HTERT RPE-1 (cell line): ENCODE measurements around the gene ACOX3.

Experiments
- in situ Hi-C: fragments of 300-500 bp; cut with MboI; formaldehyde crosslinking; loops from 4 replicates; pipeline ENCODE4 v1.14.3; 2020; ENCODE audit warnings: low sequenced_read_pairs

The ACOX3 gene

GRCh38 chr4:8468746-8469535, 28.4 kb upstream of the ACOX3 start:
- in situ Hi-C loops, result no loop called here

- in situ Hi-C loops, result no loop called here
Measured at GRCh38 chr4:8467016-8467415, 26.5 kb upstream of the ACOX3 start.

GRCh38 chr4:8465615-8466611, 25.4 kb upstream of the ACOX3 start:
- in situ Hi-C loops, result no loop called here

DNA sequence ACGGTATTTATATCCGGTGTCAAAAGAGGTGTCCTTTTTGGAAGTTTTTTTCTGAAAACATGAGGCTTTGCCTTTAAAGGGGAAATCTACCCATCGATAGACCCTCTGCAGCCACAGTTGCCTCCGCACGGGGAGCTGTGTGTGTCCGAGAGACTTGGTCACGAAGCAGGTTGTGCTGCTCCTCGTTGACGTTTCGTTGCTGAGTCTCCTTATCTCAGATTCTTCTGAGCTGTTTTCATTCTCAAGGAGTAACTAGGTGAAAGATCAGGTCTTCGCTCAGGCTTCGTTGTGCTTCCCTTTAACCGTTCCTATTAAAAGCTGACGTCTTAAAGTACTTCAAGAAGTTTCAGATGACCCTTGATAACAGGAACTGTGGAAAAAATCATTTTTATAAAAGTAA, 23.9 kb upstream of the ACOX3 start:
- in situ Hi-C loops, result no loop called here

- in situ Hi-C loops, result no loop called here
Measured at GRCh38 chr4:8463811-8464210, 23.3 kb upstream of the ACOX3 start.

DNA sequence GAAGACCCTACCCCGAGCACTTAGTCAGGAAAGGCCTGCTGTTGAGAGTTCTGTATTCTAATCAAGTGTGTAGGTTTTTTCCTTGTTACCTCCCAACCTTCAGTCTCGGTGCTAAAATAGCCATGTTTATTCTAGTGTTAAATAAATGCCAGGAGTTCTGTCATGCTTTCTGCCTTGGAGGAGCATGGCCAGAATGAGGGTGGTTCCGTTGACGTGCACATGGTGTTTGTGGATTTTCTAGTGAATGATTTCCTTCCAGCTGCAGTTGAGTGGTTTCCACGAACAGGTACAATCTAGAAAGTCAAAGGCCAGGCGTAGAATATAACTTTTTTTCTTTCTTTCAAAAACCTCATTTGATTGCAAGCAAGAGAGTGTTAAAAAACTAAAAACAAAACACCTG, 21.1 kb upstream of the ACOX3 start:
- in situ Hi-C loops, result no loop called here

DNA sequence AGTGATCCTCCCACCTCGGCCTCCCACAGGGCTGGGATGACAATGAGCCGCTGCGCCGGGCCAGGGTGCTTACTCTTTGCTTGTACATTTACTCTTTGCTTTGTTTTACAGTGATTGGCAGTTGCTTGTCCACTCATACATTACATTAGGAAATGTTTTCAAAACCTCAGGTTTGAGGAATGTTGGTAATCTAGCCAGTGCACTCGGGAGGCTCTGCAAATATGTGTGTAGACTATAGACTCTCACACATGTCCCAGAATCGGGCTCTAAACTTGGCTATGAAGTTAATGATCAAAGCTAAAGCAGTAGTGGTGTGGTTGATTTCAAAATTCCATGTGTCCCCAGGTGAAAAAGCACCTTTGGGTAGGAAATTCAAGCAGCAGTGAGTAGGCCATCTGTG, 20.6 kb upstream of the ACOX3 start:
- in situ Hi-C loops, result no loop called here

DNA sequence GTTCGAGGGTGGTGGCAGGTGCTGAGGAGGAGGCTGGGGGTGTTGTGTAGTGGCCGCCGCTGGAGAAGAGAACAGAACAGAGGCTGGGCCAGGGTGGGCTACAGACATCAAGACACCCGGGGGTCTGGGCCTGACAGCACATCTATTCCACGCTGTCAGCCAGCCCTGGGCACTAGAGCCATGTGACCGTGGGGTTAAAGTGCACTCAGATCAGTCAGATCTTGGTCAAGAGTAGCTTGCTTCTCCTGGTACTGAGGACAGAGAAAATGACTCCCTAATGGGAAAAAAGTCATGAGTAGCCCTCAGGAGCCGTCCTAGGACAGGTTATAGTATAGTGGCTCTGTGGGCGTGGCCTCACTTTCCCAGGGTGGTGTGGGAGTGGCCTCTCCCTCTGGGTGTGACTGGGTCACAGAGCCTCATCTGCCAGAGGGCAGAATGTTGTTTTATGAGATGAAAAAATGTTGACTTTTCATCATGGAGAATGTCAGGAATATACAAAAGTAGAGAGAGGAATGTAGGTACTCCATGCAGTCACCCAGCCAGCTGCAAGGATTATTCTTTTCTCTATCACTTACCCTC, 19.4 kb upstream of the ACOX3 start:
- in situ Hi-C loops, result no loop called here

DNA sequence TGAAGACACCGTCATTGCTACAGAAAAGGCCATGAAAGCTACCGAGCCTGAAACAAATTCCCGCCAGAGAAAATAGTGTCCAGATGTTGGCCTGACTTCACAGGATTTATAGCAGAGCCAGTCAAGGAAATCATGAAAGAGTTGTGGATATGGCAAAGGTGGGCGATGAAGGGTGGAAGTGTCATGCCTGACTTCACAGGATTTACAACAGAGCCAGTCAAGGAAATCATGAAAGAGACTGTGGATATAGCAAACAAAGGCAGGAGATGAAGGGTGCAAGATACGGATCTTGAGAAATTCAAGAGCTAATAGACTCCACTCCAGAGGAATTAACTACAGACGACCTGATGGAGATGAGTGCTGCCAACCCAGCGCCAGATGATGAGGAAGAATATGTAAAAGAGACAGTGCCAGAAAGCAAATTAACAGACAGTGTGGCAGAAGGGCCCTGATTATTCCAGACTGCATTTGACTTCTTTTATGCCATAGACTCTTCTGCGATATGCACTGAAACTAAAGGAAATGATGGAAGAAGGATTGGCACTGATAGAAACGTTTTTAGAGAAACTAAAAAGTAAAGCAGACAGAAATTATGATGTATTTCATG, 17.2 kb upstream of the ACOX3 start:
- in situ Hi-C loops, result no loop called here

DNA sequence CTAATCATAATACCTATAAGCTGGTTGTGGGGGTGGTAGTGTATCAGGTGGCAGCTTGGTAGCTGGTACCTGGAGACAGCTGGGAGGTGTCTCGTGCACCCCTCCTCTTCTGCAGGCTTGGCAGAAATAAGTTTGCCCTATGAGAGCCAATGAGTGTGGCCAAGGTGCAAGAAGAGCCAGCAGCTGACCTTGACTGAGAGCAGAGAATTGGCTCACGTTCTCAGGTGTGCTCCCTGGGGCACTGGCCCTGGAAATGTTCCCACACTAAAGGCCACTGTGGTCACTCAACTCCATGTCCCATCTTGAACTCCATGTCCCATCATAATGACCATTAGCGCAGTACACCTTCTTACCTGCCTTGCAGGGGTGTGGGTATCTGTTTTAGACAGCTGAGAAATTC, 13.4 kb upstream of the ACOX3 start:
- in situ Hi-C loops, result no loop called here

GRCh38 chr4:8451440-8452182, 11.1 kb upstream of the ACOX3 start:
- in situ Hi-C loops, result no loop called here

DNA sequence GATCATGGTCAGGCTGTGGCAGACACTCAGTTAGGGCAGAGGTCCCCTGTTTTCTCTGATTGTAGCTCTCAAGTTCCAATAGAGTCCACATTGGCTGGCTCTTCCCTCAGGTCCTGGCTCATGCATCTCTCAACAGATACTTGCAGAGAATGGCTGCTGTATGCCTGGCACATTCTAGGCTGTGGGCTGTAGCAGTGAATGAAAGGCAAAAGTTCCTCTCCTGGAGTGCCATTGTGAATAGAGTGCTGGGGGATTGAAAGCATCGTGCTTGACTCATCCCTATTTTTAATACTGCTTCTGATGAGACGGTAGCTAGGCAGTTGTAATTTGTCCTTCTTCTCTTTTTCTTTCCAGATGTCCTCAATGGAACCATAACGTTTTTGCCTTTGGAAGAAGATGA, 5.6 kb upstream of the ACOX3 start:
- in situ Hi-C loops, result no loop called here

DNA sequence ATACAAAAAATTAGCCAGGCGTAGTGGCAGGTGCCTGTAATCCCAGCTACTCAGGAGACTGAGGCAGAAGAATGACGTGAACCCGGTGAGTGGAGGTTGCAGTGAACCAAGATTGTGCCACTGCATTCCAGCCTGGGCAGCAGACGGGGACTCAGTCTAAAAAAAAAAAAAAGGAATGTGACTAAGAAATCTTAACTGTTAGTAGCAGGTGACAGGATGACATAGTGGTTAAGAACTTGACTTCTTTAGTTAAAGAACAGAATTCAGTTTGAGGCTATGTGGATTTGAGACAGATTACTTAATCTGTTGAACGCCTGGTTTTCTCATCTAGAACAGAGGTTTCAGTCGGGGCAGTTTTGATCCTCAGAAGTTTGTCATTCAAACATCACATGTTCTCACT, 3.3 kb upstream of the ACOX3 start:
- in situ Hi-C loops, result no loop called here

- in situ Hi-C loops, result no loop called here
Measured at GRCh38 chr4:8442596-8443358, 2.3 kb upstream of the ACOX3 start.

DNA sequence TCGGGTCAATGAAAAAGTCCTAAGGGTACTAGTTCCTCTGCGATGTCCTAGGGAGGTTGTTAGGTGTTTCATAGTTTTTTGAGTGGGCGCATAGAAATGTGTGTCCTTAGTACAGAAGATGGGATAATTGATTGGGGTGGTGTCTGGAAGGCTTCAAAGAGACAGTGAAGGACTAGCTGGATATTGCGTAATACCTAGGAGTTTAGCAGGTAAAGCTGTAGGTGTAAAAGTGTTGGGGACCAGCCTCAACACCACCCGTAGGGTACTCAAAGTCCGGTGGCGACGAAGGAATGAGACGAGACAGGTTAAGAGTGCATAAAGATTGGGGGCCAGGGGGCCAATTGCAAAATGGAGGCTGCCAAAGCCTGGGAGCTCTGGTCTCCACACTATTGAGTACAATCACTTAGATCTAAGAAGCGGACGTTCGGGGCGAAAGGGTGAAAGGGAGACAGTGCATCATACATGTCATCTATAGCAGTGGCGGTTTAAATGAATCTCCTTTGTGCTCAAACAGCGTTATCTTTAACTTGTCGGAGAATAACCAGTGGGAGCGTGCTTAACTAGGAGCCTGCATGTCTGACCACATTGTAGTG, 1.1 kb upstream of the ACOX3 start:
- in situ Hi-C loops, result no loop called here

DNA sequence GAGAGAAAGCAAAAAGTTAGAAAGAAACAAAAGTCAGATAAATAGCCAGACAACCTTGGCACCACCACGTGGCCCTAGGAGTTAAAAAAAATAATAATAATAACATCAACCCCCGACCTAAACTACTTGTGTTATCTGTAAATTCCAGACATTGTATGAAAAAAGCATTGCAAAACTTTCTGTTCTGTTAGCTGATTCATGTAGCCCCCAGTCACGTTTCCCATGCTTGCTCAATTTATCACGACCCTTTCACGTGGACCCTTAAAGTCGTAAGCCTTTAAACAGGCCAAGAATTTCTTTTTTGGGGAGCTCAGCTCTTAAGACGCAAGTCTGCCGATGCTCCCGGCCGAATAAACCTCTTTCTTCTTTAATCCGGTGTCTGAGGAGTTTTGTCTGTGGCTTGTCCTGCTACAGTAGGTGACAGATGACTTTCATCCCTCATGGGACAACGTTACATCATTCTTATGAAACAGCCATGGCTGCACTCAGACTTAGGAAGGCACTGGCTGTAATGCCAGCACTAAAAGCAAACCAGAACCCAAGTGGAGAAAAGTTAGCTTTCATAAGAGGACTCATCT, 520 bp downstream of the ACOX3 start:
- in situ Hi-C loops, result no loop called here

GRCh38 chr4:8439168-8439567, 1.4 kb downstream of the ACOX3 start:
- in situ Hi-C loops, result no loop called here

DNA sequence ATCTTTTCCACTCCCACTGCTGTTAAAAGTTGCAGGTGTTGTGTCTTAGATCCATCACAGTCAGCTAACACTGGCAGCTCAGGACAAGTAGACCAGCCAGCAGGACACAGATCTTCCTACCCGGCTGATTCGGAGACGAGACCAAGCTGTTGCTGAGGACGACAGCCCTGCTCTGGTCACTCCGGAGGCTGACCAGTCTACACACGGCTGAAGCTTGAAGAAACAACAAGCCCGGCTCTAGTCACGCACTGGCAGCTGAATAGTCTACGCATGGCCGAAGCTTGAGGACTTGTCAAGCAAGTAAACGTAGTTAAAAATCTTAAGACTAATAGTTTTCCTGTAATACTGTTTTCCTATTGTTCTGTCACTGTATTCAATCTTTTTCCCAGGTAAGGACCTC, 1.8 kb downstream of the ACOX3 start:
- in situ Hi-C loops, result no loop called here

DNA sequence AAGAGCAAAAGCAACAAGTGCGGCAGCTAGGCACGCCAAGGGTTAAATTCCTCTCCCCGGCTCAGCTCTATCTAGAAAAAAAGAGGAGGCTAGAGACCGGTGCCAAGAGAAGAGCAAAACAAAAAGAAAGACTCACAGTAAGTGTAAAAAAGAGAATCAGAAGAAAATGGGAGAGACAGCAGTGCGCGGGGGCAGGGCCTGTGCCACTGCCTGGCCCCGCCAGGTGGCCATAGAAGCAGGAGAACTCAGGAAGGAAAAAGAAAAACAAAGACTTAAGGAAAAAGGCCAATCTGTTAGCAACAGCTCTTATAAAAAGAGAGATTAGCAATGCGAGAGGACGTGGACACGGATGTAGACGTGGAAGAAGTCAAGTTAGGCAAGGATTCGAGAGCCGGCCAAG, 3.2 kb downstream of the ACOX3 start:
- in situ Hi-C loops, result no loop called here
